WTC11 (cell line): Measurements from ENCODE around the gene PPM1M. TPM values are rescaled to one million over a fixed set of nuclear protein-coding genes. Genes with fewer than 3 reads are reported as not detected.
"Not testable (repeated sequence)": the region's sequence is repeated elsewhere in the genome, so short reads cannot be mapped to it uniquely, and the experiment has no call there.

ENCODE experiments used
- ATAC-seq: fragments of 200-7000 bp; cut with Tn5 transposase; 2 replicates; pipeline ENCODE4 v1.10.0; 2021; ENCODE audit warnings: mild to moderate bottlenecking, moderate library complexity
- CTCF ChIA-PET: fragments of 300-600 bp; sonication (Branson Sonifier 250); formaldehyde crosslinking; loops from one replicate; lab custom pipeline; 2021; ENCODE audit warnings: antibody characterized with exemption; lab: Charles Lee
- POLR2A ChIA-PET: fragments of 350-600 bp; sonication (Branson Sonifier 250); formaldehyde crosslinking; loops from one replicate; lab custom pipeline; 2021; ENCODE audit warnings: antibody characterized with exemption; lab: Charles Lee
- DNase-seq: peaks from one replicate; pipeline ENCODE4 v3.0.0; 2021; ENCODE audit warnings: low spot score
- H3K27ac Mint-ChIP-seq: 2 replicates; pipeline ENCODE4 v1.8.0; 2021; ENCODE audit warnings: mixed read lengths
- H3K27me3 Mint-ChIP-seq: 2 replicates; pipeline ENCODE4 v1.8.0; 2021; ENCODE audit warnings: low read depth, mild to moderate bottlenecking, moderate library complexity, mixed read lengths
- H3K36me3 Mint-ChIP-seq: 2 replicates; pipeline ENCODE4 v1.8.0; 2021; ENCODE audit warnings: mixed read lengths
- H3K4me1 Mint-ChIP-seq: 2 replicates; pipeline ENCODE4 v1.8.0; 2022; ENCODE audit warnings: mixed read lengths
- H3K4me3 Mint-ChIP-seq: 2 replicates; pipeline ENCODE4 v1.8.0; 2021; ENCODE audit warnings: mild to moderate bottlenecking, moderate library complexity, mixed read lengths
- H3K9me3 Mint-ChIP-seq: 2 replicates; pipeline ENCODE4 v1.8.0; 2021; ENCODE audit warnings: mixed read lengths
- AFF4 ChIP-seq: sonication (generic); formaldehyde crosslinking; IDR thresholded peaks from 2 replicates; pipeline ENCODE4 v1.8.1; 2023; ENCODE audit warnings: mild to moderate bottlenecking, missing genetic modification reagents, borderline replicate concordance
- ATF2 ChIP-seq: sonication (generic); formaldehyde crosslinking; IDR thresholded peaks from 2 replicates; pipeline ENCODE4 v1.8.1; 2022; ENCODE audit warnings: low read depth, missing genetic modification reagents, borderline replicate concordance
- ATF3 ChIP-seq: sonication (generic); formaldehyde crosslinking; conservative IDR thresholded peaks from 2 replicates; pipeline ENCODE4 v1.8.1; 2022; ENCODE audit warnings: mild to moderate bottlenecking, missing genetic modification reagents
- CDX4 ChIP-seq: fragments of 250-450 bp; sonication (Bioruptor Pico); IDR thresholded peaks from 2 replicates; pipeline ENCODE4 v1.9.0; 2021; ENCODE audit warnings: moderate library complexity, mild to moderate bottlenecking, inconsistent platforms, borderline replicate concordance
- FOXP1 ChIP-seq: sonication (generic); formaldehyde crosslinking; IDR thresholded peaks from 2 replicates; pipeline ENCODE4 v1.8.0; 2022; ENCODE audit warnings: missing genetic modification reagents, mild to moderate bottlenecking, moderate library complexity, borderline replicate concordance
- NR2C2 ChIP-seq: sonication (generic); formaldehyde crosslinking; IDR thresholded peaks from 2 replicates; pipeline ENCODE4 v1.8.0; 2022; ENCODE audit warnings: mild to moderate bottlenecking, missing genetic modification reagents
- PRDM15 ChIP-seq: sonication (generic); formaldehyde crosslinking; IDR thresholded peaks from 2 replicates; pipeline ENCODE4 v1.8.0; 2022; ENCODE audit warnings: missing genetic modification reagents
- TEAD1 ChIP-seq: sonication (generic); formaldehyde crosslinking; IDR thresholded peaks from 2 replicates; pipeline ENCODE4 v1.8.0; 2022; ENCODE audit warnings: mild to moderate bottlenecking, missing genetic modification reagents
- TEAD4 ChIP-seq: sonication (generic); formaldehyde crosslinking; IDR thresholded peaks from 2 replicates; pipeline ENCODE4 v1.8.0; 2022; ENCODE audit warnings: mild to moderate bottlenecking, missing genetic modification reagents
- ZBTB21 ChIP-seq: sonication (generic); formaldehyde crosslinking; IDR thresholded peaks from 2 replicates; pipeline ENCODE4 v1.8.1; 2023; ENCODE audit warnings: mild to moderate bottlenecking, missing genetic modification reagents, borderline replicate concordance
- ZNF263 ChIP-seq: sonication (generic); formaldehyde crosslinking; IDR thresholded peaks from 2 replicates; pipeline ENCODE4 v1.8.1; 2022; ENCODE audit warnings: low read depth, mild to moderate bottlenecking, moderate library complexity, missing genetic modification reagents
- ZNF396 ChIP-seq: fragments of 250-450 bp; sonication (Bioruptor Pico); IDR thresholded peaks from 2 replicates; pipeline ENCODE4 v1.8.0; 2021; ENCODE audit warnings: mild to moderate bottlenecking, moderate library complexity, borderline replicate concordance
- ZNF425 ChIP-seq: fragments of 250-450 bp; sonication (Bioruptor Pico); conservative IDR thresholded peaks from 2 replicates; pipeline ENCODE4 v1.9.0; 2021; ENCODE audit warnings: mild to moderate bottlenecking
- ZNF512 ChIP-seq: sonication (generic); formaldehyde crosslinking; IDR thresholded peaks from 2 replicates; pipeline ENCODE4 v1.8.1; 2022; ENCODE audit warnings: missing genetic modification reagents, borderline replicate concordance
- ZSCAN18 ChIP-seq: fragments of 250-450 bp; sonication (Bioruptor Pico); IDR thresholded peaks from 2 replicates; pipeline ENCODE4 v2.1.2; 2022; ENCODE audit warnings: mild to moderate bottlenecking, moderate library complexity
- total RNA-seq: library from RNA; stranded (reverse); gene quantifications from 3 replicates; pipeline ENCODE4 v1.2.3, GENCODE V29; 2021

PPM1M gene
- total RNA-seq, 1 experiment from 2014 or later: 7.0 TPM

- no peak for TF ChIP-seq ZNF512 (CRISPR knock-in tag)
- TF ChIP-seq ATF3 (CRISPR knock-in tag): no peak
- no peak for TF ChIP-seq TEAD1
- no peak for TF ChIP-seq CDX4
- TF ChIP-seq, all 79 proteins: peak for 0
These were observed 24.7 kb downstream of the PPM1M start (continued) for GRCh38 chr3:52270252-52270754.

GRCh38 chr3:52272172-52272571 lies 26.6 kb downstream of the PPM1M start:
- peak overlapping the region; percentile 66; the same call in 1 of the 2 replicates for H3K27ac Mint-ChIP-seq
- H3K9me3 Mint-ChIP-seq, POLR2A ChIA-PET, H3K4me3 Mint-ChIP-seq, ATAC-seq, DNase-seq, H3K27me3 Mint-ChIP-seq: not testable (repeated sequence)
- H3K4me1 Mint-ChIP-seq: peaks cover 27% of the 10 kb centered on the region
- CTCF ChIA-PET: interaction anchor here (1.3 to 1.5 kb wide), 2 partner anchors 40 to 52 kb away, joined by 3 to 4 read pairs; no protein-coding TSS in a partner anchor
- H3K36me3 Mint-ChIP-seq: peaks cover 57% of the 10 kb centered on the region

- peaks cover 55% of the 10 kb centered on the region for H3K36me3 Mint-ChIP-seq
- H3K4me1 Mint-ChIP-seq: peaks cover 27% of the 10 kb centered on the region
- CTCF ChIA-PET: interaction anchor here (1.3 kb wide), 1 partner anchor 52 kb away, joined by 4 read pairs; no protein-coding TSS in a partner anchor
- POLR2A ChIA-PET: no interaction called here
- H3K4me3 Mint-ChIP-seq: no peak overlapping the region
- peak overlapping the region; percentile 57; the same call in 1 of the 2 replicates for H3K27ac Mint-ChIP-seq
- H3K9me3 Mint-ChIP-seq: no peaks in the 10 kb centered on the region
- no peak for DNase-seq
- no peak for ATAC-seq
- no peaks in the 10 kb centered on the region for H3K27me3 Mint-ChIP-seq
- TF ChIP-seq TEAD4 (CRISPR knock-in tag) (no peak), PRDM15 (CRISPR knock-in tag) (no peak), FOXP1 (CRISPR knock-in tag) (no peak), NR2C2 (no peak), ZSCAN18 (no peak), AFF4 (no peak), TEAD1 (no peak), ZBTB21 (CRISPR knock-in tag) (no peak), ZNF425 (no peak), ATF2 (CRISPR knock-in tag) (no peak), ZNF396 (no peak), ZNF263 (CRISPR knock-in tag) (no peak)
These were observed 27.3 kb downstream of the PPM1M start for GRCh38 chr3:52272831-52273230.
